AG04450 (cell line): ENCODE results near the gene MX2. TPM values are rescaled to one million over a fixed set of nuclear protein-coding genes. Genes with fewer than 3 reads are reported as not detected.

Source experiments
- CTCF ChIA-PET: fragments of 300-600, 350-600 bp; formaldehyde crosslinking; extraction: SDS; loops from one replicate; lab custom pipeline; 2022; ENCODE audit warnings: antibody characterized with exemption, inconsistent platforms; lab: Charles Lee
- POLR2A ChIA-PET: fragments of 350-600 bp; formaldehyde crosslinking; extraction: SDS; loops from one replicate; lab custom pipeline; 2021; ENCODE audit warnings: antibody characterized with exemption, inconsistent platforms; lab: Yijun Ruan, JAX
- DNase-seq: peaks from one replicate; pipeline ENCODE4 v3.0.0-alpha.2; 2011; ENCODE audit warnings: low read depth, low spot score
- H3K27ac ChIP-seq: one replicate; pipeline ENCODE4 v1.5.1; 2012; ENCODE audit warnings: low read depth, low read length, control low read depth
- H3K27me3 ChIP-seq: one replicate; pipeline ENCODE4 v1.6.0; 2012; ENCODE audit warnings: low read length; ENCODE audit not compliant: control insufficient read depth, insufficient read depth
- H3K4me3 ChIP-seq: 2 replicates; pipeline ENCODE4 v1.5.1; 2011; ENCODE audit warnings: mild to moderate bottlenecking, low read depth, low read length, control low read depth
- H3K9me3 ChIP-seq: 2 replicates; pipeline ENCODE4 v1.5.1; 2012; ENCODE audit warnings: low read length; ENCODE audit not compliant: control insufficient read depth, insufficient read depth
- CTCF ChIP-seq: IDR thresholded peaks from 2 replicates; pipeline ENCODE4 v1.5.1; 2011; ENCODE audit warnings: low read depth, low read length, control low read depth, inconsistent platforms
- polyA plus RNA-seq: library from polyadenylated mRNA; depleted of rRNA; stranded (reverse); fragments of >200 nt; gene quantifications from 2 replicates; pipeline ENCODE4 v1.2.3, GENCODE V29; 2011

MX2 gene
- polyA plus RNA-seq, 1 experiment: 0.82 TPM

- Histone ChIP-seq H3K27me3 (peaks cover 2% of the 10 kb centered on the region), H3K27ac (no peak overlapping the region), H3K9me3 (no peaks in the 10 kb centered on the region; the same call in 1 of the 2 replicates), H3K4me3 (no peak overlapping the region)
- CTCF ChIA-PET: interaction anchor here (0.6 kb wide), 1 partner anchor 675 kb away, joined by 3 read pairs; no protein-coding TSS in a partner anchor
- POLR2A ChIA-PET: no interaction called here
- DNase-seq: no peak
- no peak for TF ChIP-seq CTCF
Observed at GRCh38 chr21:41362605-41363369, 960 bp downstream of the MX2 start.

- TF ChIP-seq CTCF: no peak
- no peak for DNase-seq
- ChIA-PET CTCF (no interaction called here), POLR2A (interaction anchor here (0.5 kb wide), 1 partner anchor 232 kb away, joined by 3 read pairs; no protein-coding TSS in a partner anchor)
- Histone ChIP-seq H3K4me3 (no peak overlapping the region), H3K27me3 (no peaks in the 10 kb centered on the region), H3K27ac (no peak overlapping the region), H3K9me3 (no peaks in the 10 kb centered on the region; the same call in 1 of the 2 replicates)
Observed at GRCh38 chr21:41363370-41364270, 1.8 kb downstream of the MX2 start.

GRCh38 chr21:41364308-41364707, 2.5 kb downstream of the MX2 start:
- no peak for DNase-seq
- TF ChIP-seq CTCF: no peak
- Histone ChIP-seq H3K9me3 (no peaks in the 10 kb centered on the region; the same call in 1 of the 2 replicates), H3K4me3 (no peak overlapping the region), H3K27ac (no peak overlapping the region), H3K27me3 (no peaks in the 10 kb centered on the region)
- POLR2A ChIA-PET: interaction anchor here (0.5 kb wide), 1 partner anchor 232 kb away, joined by 3 read pairs; no protein-coding TSS in a partner anchor
- CTCF ChIA-PET: no interaction called here

- Histone ChIP-seq H3K4me3 (no peak overlapping the region), H3K9me3 (no peaks in the 10 kb centered on the region; the same call in 1 of the 2 replicates), H3K27me3 (peaks cover 3% of the 10 kb centered on the region), H3K27ac (no peak overlapping the region)
- no peak for DNase-seq
- CTCF ChIA-PET: no interaction called here
- no peak for TF ChIP-seq CTCF
- POLR2A ChIA-PET: no interaction called here
Observed at GRCh38 chr21:41365377-41366107, 3.7 kb downstream of the MX2 start.
